Activated T-cell treated with anti-CD3 and anti-CD28 coated beads, Interleukin-2, amount 50 U/mL, for 4 hours (primary cell): Measurements from ENCODE around the gene ALDH1B1. TPM values are rescaled to one million over a fixed set of nuclear protein-coding genes. Genes with fewer than 3 reads are reported as not detected.
"Not testable (repeated sequence)": the region's sequence is repeated elsewhere in the genome, so short reads cannot be mapped to it uniquely, and the experiment has no call there.

Source experiments
- ATAC-seq, 2 donors: fragments of 200-7000 bp; cut with Tn5 transposase; one replicate each; pipeline ENCODE4 v1.10.0; 2021
- DNase-seq: peaks from one replicate; pipeline ENCODE4 v3.0.0-alpha.2; 2020
- H3K27me3 Mint-ChIP-seq: one replicate; pipeline ENCODE4 v1.8.0; 2021; ENCODE audit warnings: low read depth, mixed read lengths
- H3K36me3 Mint-ChIP-seq: one replicate; pipeline ENCODE4 v1.8.0; 2022; ENCODE audit warnings: mixed read lengths; ENCODE audit not compliant: insufficient read depth
- H3K4me1 Mint-ChIP-seq: one replicate; pipeline ENCODE4 v1.8.0; 2021; ENCODE audit warnings: low read depth, mixed read lengths
- H3K4me3 Mint-ChIP-seq: one replicate; pipeline ENCODE4 v1.8.0; 2021; ENCODE audit warnings: mild to moderate bottlenecking, moderate library complexity, mixed read lengths
- H3K9me3 Mint-ChIP-seq: one replicate; pipeline ENCODE4 v1.8.0; 2021; ENCODE audit warnings: mixed read lengths
- total RNA-seq, 3 donors: library from RNA; stranded (reverse); gene quantifications; one replicate each; pipeline ENCODE4 v1.2.1, GENCODE V29; 2021

Gene ALDH1B1
- total RNA-seq, 3 donors from 2014 or later = 15.7 to 26.9 (median 22.0) TPM

DNA sequence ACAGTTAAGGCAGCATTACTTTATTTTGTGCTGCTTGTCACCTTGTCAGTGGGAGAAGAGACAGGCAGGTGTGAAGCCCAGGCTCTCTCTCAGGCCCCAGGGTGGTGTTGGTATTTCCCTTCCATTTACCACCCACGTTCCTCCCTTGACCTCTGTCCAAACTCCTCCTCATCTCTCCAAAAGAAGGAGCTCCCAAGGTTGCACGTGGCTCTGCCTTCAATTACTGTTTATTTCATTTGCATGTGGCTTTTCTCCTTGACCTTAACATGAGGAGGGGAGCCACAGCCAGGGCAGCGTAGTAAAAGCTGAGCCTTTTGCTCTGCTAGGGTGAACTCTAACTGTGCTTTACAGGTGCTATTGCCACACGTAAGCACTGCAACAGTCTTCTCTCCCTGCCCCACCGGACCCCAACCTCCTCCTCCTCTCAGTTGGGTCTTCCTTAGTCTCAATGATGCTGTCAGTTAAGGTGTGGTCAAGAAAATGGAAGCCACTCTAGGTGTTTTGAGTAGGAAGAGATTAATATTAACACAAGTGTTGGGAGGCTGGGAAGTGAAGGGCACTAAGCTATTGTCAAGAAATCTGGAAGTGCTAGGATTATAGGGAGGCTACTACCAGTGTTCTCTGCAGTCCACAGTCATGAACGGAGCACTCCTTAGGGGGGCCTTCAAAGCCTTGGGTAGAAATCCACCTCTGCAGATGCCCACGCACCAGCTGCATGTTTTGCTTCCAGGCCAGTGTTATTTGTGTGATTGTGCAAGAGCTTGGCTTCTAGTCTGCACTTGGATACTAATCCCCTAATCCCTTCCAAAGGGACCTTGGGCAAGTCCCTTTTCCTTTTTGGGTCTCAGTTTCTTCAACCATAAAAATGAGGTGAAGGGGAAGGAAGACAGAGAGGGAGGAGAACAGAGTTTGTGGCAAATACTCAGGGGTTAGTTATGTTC, 3.9 kb upstream of the ALDH1B1 start:
- H3K4me3 Mint-ChIP-seq = no peak overlapping the region
- H3K4me1 Mint-ChIP-seq = peaks cover 11% of the 10 kb centered on the region
- ATAC-seq (no peak), DNase-seq (no peak)
- no peaks in the 10 kb centered on the region for H3K36me3 Mint-ChIP-seq
- H3K9me3 Mint-ChIP-seq = no peaks in the 10 kb centered on the region
- H3K27me3 Mint-ChIP-seq = no peaks in the 10 kb centered on the region

DNA sequence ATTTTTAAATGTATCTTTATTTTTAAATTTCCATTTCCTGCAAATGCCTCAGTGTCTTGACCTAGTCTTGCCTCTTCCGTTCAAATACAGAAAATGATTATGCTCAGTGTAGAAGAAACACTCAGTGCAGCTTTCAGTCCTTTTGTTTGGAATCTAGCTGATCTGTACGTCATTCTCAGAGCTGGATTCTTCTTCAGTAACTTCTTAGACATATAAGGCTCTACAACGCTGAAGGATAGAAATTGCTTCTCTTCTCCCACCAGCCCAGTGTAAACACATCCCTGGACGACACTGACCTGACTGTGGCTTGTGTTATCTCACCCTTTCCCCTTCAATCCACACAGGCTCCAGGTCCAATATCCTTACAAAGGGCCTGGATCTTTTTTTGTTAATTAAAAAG, 3.2 kb upstream of the ALDH1B1 start:
- ATAC-seq = no peak

DNA sequence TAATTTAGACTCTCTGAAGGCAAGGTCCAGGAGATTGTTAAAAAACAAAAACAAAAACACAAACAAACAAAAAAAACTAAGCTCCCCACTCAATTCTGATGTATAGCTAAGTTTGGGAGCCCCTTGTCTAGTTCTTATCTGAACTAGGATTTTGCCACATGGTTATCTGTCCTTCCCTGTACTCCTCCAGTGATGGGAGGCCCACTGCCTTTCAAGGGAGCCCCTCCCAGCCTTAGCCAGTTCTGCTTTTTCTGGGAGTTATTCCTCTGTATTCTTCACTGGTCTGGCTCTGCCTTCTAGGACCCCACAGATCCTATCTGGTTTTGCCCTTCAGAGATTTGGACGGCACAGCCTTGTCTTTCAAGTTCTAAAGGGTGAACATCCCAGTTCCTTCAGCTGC, 2.1 kb upstream of the ALDH1B1 start:
- H3K4me3 Mint-ChIP-seq = no peak overlapping the region

More for the DNA sequence above, 3.2 kb upstream of the ALDH1B1 start:
- no peak for DNase-seq
- peaks cover 15% of the 10 kb centered on the region for H3K4me1 Mint-ChIP-seq
- no peaks in the 10 kb centered on the region for H3K27me3 Mint-ChIP-seq
- no peaks in the 10 kb centered on the region for H3K36me3 Mint-ChIP-seq
- H3K9me3 Mint-ChIP-seq = no peaks in the 10 kb centered on the region
- no peak overlapping the region for H3K4me3 Mint-ChIP-seq

DNA sequence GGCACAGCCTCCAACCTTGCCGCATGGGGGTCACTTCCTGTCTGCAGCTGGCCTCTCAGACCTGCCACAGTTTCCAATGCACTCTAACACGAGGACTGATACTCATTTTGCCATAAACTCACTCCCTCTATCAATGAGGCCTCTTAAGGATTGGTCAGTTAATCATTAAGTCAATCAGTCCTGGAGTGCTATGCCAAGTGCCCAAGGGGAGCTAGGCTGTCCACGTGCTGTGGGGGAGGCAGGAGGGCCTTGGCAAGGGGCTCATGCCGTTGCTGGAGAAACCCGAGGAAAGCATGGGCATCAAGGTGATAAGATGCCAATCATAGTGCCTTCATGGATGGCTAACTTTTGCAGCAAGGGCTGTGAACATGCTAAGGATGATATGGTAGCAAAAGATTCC, 1.7 kb upstream of the ALDH1B1 start:
- peaks cover 4% of the 10 kb centered on the region for H3K36me3 Mint-ChIP-seq
- H3K9me3 Mint-ChIP-seq = no peaks in the 10 kb centered on the region
- H3K4me3 Mint-ChIP-seq = peak overlapping the region; percentile 46
- no peaks in the 10 kb centered on the region for H3K27me3 Mint-ChIP-seq
- no peak for ATAC-seq
- no peak for DNase-seq
- H3K4me1 Mint-ChIP-seq = peaks cover 15% of the 10 kb centered on the region

More for the DNA sequence above, 2.1 kb upstream of the ALDH1B1 start:
- Mint-ChIP-seq H3K4me1 (peaks cover 15% of the 10 kb centered on the region), H3K9me3 (no peaks in the 10 kb centered on the region), H3K36me3 (peaks cover 1% of the 10 kb centered on the region), H3K27me3 (no peaks in the 10 kb centered on the region)
- no peak for ATAC-seq
- DNase-seq = no peak

DNA sequence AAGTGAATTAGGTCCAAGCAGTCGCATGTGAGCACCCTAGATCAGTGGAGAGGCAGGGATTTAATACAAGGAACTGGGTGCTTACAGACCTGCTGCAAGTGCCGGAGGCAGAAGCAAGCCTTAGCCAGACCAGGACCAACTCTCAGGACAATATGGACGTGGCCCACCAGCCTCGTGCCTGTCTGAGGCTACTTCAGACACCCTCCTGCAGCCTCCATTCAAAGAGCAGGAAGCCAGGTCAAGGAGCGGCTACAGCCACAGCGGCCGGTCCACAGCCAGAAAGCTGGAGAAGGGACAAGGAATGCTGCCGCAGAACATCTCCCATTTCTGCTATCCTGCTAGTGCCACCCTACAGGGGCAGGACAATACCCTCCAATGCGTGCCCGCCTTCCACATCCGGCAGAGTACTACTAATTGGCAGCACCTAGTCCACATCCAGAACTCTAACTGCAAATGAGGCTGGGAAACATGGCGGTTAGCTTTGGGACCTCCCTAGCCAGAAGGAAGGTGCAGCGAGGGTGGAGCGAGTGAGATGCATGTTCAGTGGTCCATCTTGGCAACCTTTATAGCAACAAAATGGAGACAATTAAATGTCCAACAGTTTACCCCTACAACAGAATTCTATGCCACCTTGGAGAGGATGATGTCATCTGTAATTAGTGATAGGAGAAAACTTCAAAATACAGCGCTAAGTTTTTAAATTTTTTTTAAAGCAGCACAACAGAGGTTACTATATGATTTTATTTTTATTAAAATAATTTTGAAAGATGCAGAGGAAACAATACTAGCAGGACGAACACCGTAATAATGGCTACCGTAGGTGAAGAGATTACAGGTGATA, 1.0 kb upstream of the ALDH1B1 start:
- Mint-ChIP-seq H3K27me3 (no peaks in the 10 kb centered on the region), H3K4me1 (peaks cover 15% of the 10 kb centered on the region), H3K36me3 (peaks cover 8% of the 10 kb centered on the region), H3K9me3 (no peaks in the 10 kb centered on the region), H3K4me3 (peak overlapping the region; percentile 90)
- no peak for ATAC-seq
- no peak for DNase-seq

DNA sequence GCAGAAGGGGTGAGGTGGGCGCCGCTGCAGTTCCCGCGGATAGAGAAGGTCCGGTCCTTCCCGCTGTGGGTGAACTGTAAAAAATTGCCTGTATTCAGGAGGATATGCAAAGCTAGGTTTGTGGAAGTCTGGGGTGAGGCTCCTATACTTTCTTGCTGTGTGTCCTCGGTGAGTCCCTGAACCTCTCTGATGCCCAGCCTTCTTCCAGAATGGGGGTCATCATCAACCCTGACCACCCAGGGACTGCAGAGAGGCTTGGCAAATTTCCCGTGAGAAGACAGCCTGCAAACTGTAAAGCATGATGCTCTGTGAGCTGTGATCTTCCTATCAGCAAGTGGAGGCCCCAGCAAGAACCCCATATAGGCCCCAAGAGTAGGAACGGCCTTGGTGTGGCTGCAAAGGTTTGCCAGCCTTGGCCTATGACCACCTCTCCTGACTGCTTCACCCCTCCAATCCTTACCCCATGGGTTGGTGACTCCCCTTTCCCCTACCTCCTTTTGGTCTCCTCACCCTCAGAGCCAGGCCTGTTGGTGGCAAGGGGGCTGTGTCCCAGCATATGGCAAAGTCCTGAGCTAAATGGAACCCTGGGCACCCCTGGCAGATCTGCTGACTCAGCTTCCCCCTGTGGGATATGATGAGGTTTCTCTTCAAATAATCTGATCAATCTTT, 760 bp downstream of the ALDH1B1 start:
- ATAC-seq (peak; percentile 4 to 6), DNase-seq (no peak)
- Mint-ChIP-seq H3K9me3 (no peaks in the 10 kb centered on the region), H3K4me3 (peak overlapping the region; percentile 90), H3K27me3 (no peaks in the 10 kb centered on the region), H3K4me1 (peaks cover 15% of the 10 kb centered on the region), H3K36me3 (peaks cover 19% of the 10 kb centered on the region)

DNA sequence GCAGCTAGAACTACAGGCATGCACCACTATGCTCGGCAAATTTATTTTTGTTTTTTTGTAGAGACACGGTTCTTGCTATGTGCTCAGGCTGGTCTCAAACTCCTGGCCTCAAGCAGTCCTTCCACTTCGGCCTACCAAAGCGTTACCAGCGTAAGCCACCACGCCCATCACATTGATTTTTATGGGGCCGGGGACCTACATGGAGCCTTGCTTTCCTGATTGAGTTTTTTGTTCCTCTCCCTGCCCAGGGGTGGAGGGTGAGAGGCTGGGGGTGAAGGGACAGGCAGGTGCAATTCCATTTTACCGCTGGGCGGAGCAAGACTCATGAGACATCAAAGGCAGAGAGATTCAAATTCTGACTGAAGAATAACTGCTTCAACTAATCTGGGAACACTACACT, 1.9 kb downstream of the ALDH1B1 start:
- DNase-seq (no peak), ATAC-seq (no peak)
- Mint-ChIP-seq H3K36me3 (peaks cover 19% of the 10 kb centered on the region), H3K4me3 (peak overlapping the region; percentile 2), H3K4me1 (peaks cover 15% of the 10 kb centered on the region), H3K9me3 (no peaks in the 10 kb centered on the region), H3K27me3 (no peaks in the 10 kb centered on the region)

DNA sequence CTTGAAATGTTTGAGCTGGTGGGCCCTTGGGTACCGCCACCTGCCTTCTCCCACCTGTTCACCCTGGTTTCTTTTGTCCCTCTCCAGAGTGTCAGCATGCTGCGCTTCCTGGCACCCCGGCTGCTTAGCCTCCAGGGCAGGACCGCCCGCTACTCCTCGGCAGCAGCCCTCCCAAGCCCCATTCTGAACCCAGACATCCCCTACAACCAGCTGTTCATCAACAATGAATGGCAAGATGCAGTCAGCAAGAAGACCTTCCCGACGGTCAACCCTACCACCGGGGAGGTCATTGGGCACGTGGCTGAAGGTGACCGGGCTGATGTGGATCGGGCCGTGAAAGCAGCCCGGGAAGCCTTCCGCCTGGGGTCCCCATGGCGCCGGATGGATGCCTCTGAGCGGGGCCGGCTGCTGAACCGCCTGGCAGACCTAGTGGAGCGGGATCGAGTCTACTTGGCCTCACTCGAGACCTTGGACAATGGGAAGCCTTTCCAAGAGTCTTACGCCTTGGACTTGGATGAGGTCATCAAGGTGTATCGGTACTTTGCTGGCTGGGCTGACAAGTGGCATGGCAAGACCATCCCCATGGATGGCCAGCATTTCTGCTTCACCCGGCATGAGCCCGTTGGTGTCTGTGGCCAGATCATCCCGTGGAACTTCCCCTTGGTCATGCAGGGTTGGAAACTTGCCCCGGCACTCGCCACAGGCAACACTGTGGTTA, 3.3 kb downstream of the ALDH1B1 start:
- H3K4me3 Mint-ChIP-seq = no peak overlapping the region
- H3K4me1 Mint-ChIP-seq = peaks cover 15% of the 10 kb centered on the region
- H3K36me3 Mint-ChIP-seq = peaks cover 19% of the 10 kb centered on the region
- no peak for DNase-seq
- peaks cover 2% of the 10 kb centered on the region for H3K27me3 Mint-ChIP-seq
- H3K9me3 Mint-ChIP-seq = no peaks in the 10 kb centered on the region
- no peak for ATAC-seq

DNA sequence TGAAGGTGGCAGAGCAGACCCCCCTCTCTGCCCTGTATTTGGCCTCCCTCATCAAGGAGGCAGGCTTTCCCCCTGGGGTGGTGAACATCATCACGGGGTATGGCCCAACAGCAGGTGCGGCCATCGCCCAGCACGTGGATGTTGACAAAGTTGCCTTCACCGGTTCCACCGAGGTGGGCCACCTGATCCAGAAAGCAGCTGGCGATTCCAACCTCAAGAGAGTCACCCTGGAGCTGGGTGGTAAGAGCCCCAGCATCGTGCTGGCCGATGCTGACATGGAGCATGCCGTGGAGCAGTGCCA, 3.8 kb downstream of the ALDH1B1 start:
- H3K36me3 Mint-ChIP-seq = peaks cover 19% of the 10 kb centered on the region
- ATAC-seq (no peak), DNase-seq (no peak)
- H3K27me3 Mint-ChIP-seq = peaks cover 2% of the 10 kb centered on the region
- peaks cover 15% of the 10 kb centered on the region for H3K4me1 Mint-ChIP-seq
- H3K4me3 Mint-ChIP-seq = no peak overlapping the region
- H3K9me3 Mint-ChIP-seq = no peaks in the 10 kb centered on the region

DNA sequence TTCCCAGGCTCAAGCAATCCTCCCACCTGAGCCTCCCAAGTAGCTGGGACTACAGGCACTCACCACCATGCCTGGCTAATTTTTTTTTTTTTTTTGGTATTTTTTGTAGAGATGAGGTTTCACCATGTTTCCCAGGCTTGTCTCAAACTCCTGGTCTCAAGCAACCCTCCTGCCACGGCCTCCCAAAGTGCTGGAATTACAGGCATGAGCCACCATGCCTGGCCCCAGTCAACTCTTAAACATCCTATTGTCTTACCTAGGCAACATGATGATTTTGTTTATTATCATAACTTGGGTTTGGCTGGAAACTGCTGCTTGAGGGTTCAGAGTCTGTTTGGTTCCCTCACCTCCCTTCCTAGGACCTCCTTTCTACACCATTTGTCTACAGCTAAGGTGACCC, 6.7 kb downstream of the ALDH1B1 start:
- H3K4me1 Mint-ChIP-seq, H3K9me3 Mint-ChIP-seq, DNase-seq, H3K4me3 Mint-ChIP-seq, ATAC-seq, H3K27me3 Mint-ChIP-seq: not testable (repeated sequence)
- H3K36me3 Mint-ChIP-seq = peaks cover 19% of the 10 kb centered on the region

DNA sequence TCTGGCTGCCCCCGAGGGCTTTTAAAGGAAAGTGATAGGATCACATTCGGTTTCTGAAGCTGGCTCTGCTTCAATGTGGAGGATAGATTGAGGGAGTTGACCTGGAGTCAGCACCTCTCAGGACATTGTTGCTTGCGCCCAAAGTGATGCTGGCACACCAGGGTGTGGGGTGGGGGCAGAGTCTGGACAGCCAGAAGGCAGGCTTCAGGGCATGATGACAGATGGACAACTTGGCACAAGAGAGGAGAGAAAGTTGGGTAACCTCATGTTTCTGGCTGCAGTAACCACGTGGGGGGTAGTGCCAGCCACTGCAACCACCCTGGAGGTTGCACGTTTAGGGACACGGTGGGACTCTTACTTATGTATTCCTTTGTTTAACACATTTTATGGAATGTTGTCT, 9.5 kb downstream of the ALDH1B1 start:
- H3K36me3 Mint-ChIP-seq = peaks cover 7% of the 10 kb centered on the region
- ATAC-seq (no peak), DNase-seq (no peak)
- H3K9me3 Mint-ChIP-seq = no peaks in the 10 kb centered on the region
- H3K27me3 Mint-ChIP-seq = peaks cover 19% of the 10 kb centered on the region
- no peaks in the 10 kb centered on the region for H3K4me1 Mint-ChIP-seq
- no peak overlapping the region for H3K4me3 Mint-ChIP-seq

DNA sequence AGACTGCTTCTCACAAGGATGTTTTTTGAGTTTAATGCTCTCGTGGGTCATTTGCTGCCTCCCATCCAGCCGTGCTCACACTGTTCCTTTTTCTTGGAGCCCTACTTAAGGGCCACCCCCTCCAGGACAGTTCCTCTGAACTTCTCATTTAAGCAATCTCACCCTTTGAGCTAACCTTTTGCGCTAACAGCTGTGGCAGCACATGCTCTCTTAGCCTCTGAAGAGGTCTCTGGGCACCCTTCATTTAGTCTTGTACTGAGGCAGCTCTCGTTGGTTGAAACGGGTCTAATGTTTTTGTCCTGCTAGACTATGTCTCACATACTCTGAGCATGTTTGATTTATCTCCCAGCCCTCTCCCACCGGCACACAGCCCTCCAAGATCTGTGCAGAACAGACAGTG, 11.8 kb downstream of the ALDH1B1 start:
- H3K9me3 Mint-ChIP-seq = no peaks in the 10 kb centered on the region
- H3K36me3 Mint-ChIP-seq = no peaks in the 10 kb centered on the region

DNA sequence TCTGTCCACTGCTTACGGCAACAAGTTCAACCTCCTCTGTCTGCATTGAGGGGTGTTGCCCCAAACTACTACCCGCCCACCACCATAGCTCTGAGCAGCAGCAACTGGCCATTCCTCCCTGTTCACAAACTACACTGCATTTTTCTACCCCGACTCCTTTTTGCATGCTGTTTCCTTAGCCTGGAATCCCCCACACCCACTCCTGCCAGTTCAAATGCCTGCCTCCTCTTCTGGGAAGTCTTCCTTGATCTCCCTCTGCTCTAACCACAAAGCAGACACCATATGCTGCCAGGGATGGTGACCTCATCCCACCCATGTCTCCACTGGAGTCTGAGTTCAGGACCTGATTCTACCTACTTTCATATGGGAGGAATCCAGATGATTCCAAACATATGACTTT, 13.3 kb downstream of the ALDH1B1 start:
- H3K27me3 Mint-ChIP-seq = peaks cover 17% of the 10 kb centered on the region
- H3K9me3 Mint-ChIP-seq = no peaks in the 10 kb centered on the region
- H3K4me1 Mint-ChIP-seq = no peaks in the 10 kb centered on the region
- H3K4me3 Mint-ChIP-seq = no peak overlapping the region
- no peaks in the 10 kb centered on the region for H3K36me3 Mint-ChIP-seq
- ATAC-seq (no peak), DNase-seq (no peak)

More for the DNA sequence above, 11.8 kb downstream of the ALDH1B1 start:
- Mint-ChIP-seq H3K4me3 (no peak overlapping the region), H3K4me1 (no peaks in the 10 kb centered on the region), H3K27me3 (peaks cover 19% of the 10 kb centered on the region)
- no peak for DNase-seq
- ATAC-seq = no peak
